HepG2 (cell line): ENCODE data around the gene EGFL8. TPM values are rescaled to one million over a fixed set of nuclear protein-coding genes. Genes with fewer than 3 reads are reported as not detected.

Source experiments
- AGO1 ChIP-seq: fragments of 200-400 bp; formaldehyde crosslinking; IDR thresholded peaks from 2 replicates; pipeline ENCODE4 v1.6.1; 2017; ENCODE audit warnings: mild to moderate bottlenecking, low read depth, low read length, moderate library complexity; ENCODE audit not compliant: poor library complexity, severe bottlenecking
- CEBPG ChIP-seq: IDR thresholded peaks from 2 replicates; pipeline ENCODE4 v1.6.1; 2016
- DNMT1 ChIP-seq: sonication (generic); formaldehyde crosslinking; IDR thresholded peaks from 2 replicates; pipeline ENCODE4 v1.5.1; 2020; ENCODE audit warnings: mild to moderate bottlenecking, missing genetic modification reagents
- ISX ChIP-seq: sonication (generic); formaldehyde crosslinking; conservative IDR thresholded peaks from 2 replicates; pipeline ENCODE4 v1.5.0; 2020; ENCODE audit warnings: missing genetic modification reagents
- KLF15 ChIP-seq: sonication (generic); formaldehyde crosslinking; IDR thresholded peaks from 2 replicates; pipeline ENCODE4 v1.8.1; 2023; ENCODE audit warnings: borderline replicate concordance, mild to moderate bottlenecking, inconsistent platforms, missing genetic modification reagents, mixed read lengths
- NCOA1 ChIP-seq: sonication (generic); formaldehyde crosslinking; IDR thresholded peaks from 2 replicates; pipeline ENCODE4 v1.9.0; 2021; ENCODE audit warnings: missing genetic modification reagents
- SAP130 ChIP-seq: IDR thresholded peaks from 2 replicates; pipeline ENCODE4 v1.6.1; 2016; ENCODE audit warnings: low read depth
- SPEN ChIP-seq: sonication (generic); formaldehyde crosslinking; IDR thresholded peaks from 2 replicates; pipeline ENCODE4 v1.5.1; 2020; ENCODE audit warnings: low read depth, mild to moderate bottlenecking, missing genetic modification reagents
- SRF ChIP-seq: IDR thresholded peaks from 2 replicates; pipeline ENCODE4 v1.6.1; 2011; ENCODE audit warnings: mild to moderate bottlenecking, low read depth, low read length, moderate library complexity
- ZNF101 ChIP-seq: sonication (generic); formaldehyde crosslinking; IDR thresholded peaks from 2 replicates; pipeline ENCODE4 v1.4.0; 2020; ENCODE audit warnings: mild to moderate bottlenecking, low read depth, missing genetic modification reagents, borderline replicate concordance
- ZNF407 ChIP-seq: sonication (generic); formaldehyde crosslinking; IDR thresholded peaks from one replicate; pipeline ENCODE4 v1.5.1; 2020; ENCODE audit warnings: mild to moderate bottlenecking, missing genetic modification reagents; ENCODE audit errors: not compliant biosample characterization
- ZNF674 ChIP-seq: sonication (generic); formaldehyde crosslinking; IDR thresholded peaks from 2 replicates; pipeline ENCODE4 v1.5.0; 2020; ENCODE audit warnings: low read depth, mild to moderate bottlenecking, missing genetic modification reagents
- ZNF720 ChIP-seq: sonication (generic); formaldehyde crosslinking; IDR thresholded peaks from 2 replicates; pipeline ENCODE4 v1.4.0; 2020; ENCODE audit warnings: missing genetic modification reagents
- ZNF772 ChIP-seq: sonication (generic); formaldehyde crosslinking; IDR thresholded peaks from 2 replicates; pipeline ENCODE4 v1.5.0; 2020; ENCODE audit warnings: mild to moderate bottlenecking, missing genetic modification reagents
- polyA plus RNA-seq, 8 experiments: library from polyadenylated mRNA; depleted of rRNA in 3 of 8; stranded (reverse) in 7 of 8; unstranded in 1 of 8; fragments of >200 nt; fragmentation: Illumina TruSeq in 4 of 8; extraction: Trizol in 4 of 8; gene quantifications; 2 replicates each; pipeline versions ENCODE4 v1.2.1 to v1.2.3, GENCODE V29; 2011 to 2016; ENCODE audit warnings: low read depth in 4 of 8, missing spikeins in 1 of 8, mixed read lengths in 1 of 8; ENCODE audit not compliant: insufficient read depth in 1 of 8
- total RNA-seq, 5 experiments: library from RNA; depleted of rRNA; stranded (reverse); fragments of >200 nt; fragmentation: Illumina TruSeq; extraction: Trizol; gene quantifications; 2 replicates each; pipeline ENCODE4 v1.2.3, GENCODE V29; 2016; ENCODE audit warnings: low read depth in 1 of 5
- TF ChIP-seq, protein P1 (sequence below): sonication (generic); formaldehyde crosslinking; IDR thresholded peaks from 2 replicates; pipeline ENCODE4 v1.4.0; 2020; ENCODE audit warnings: missing genetic modification reagents
- TF ChIP-seq, protein P2 (sequence below): sonication (generic); formaldehyde crosslinking; IDR thresholded peaks from 2 replicates; pipeline ENCODE4 v1.8.0; 2023; ENCODE audit warnings: mild to moderate bottlenecking, missing genetic modification reagents

Gene EGFL8
- total and polyA plus RNA-seq, 2 of the 13 experiments (the other 11 are each of a cell fraction or from before 2014, with no cell fraction given) = 10.0 to 11.5 TPM

DNA sequence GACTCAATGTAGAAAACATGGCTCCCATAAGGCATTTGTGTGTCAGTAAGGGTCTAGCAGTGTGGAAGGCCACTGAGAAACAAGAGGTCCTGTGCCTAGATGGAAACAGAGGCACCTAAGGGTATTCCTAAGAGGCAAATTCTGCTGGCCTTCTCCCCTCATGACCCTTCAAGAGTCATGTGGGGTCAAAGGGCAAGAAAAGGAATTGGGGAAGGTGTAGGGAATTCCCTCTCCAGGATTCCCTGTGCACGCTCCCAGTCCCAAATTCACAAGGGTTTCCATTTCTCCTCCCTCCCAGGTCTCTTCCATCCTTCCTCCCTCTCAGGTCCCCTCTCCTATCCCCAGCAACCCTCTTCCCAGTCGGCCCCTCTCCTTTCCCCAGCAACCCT lies 10.9 kb downstream of the EGFL8 start (continued):
- TF ChIP-seq ZNF407 (CRISPR knock-in tag) (no peak), ISX (CRISPR knock-in tag) (no peak), AGO1 (no peak), SPEN (CRISPR knock-in tag) (no peak), CEBPG (CRISPR knock-in tag) (no peak), SAP130 (CRISPR knock-in tag) (no peak), ZNF674 (CRISPR knock-in tag) (no peak), ZNF772 (CRISPR knock-in tag) (peak; percentile 59; the same call in 1 of the 2 replicates), DNMT1 (CRISPR knock-in tag) (no peak), NCOA1 (0 out of 2 replicates have a peak, but pooled peaks have one; percentile 61), ZNF101 (no peak), KLF15 (CRISPR knock-in tag) (no peak), SRF (no peak), ZNF720 (CRISPR knock-in tag) (no peak)
- TF ChIP-seq, protein P1, sequence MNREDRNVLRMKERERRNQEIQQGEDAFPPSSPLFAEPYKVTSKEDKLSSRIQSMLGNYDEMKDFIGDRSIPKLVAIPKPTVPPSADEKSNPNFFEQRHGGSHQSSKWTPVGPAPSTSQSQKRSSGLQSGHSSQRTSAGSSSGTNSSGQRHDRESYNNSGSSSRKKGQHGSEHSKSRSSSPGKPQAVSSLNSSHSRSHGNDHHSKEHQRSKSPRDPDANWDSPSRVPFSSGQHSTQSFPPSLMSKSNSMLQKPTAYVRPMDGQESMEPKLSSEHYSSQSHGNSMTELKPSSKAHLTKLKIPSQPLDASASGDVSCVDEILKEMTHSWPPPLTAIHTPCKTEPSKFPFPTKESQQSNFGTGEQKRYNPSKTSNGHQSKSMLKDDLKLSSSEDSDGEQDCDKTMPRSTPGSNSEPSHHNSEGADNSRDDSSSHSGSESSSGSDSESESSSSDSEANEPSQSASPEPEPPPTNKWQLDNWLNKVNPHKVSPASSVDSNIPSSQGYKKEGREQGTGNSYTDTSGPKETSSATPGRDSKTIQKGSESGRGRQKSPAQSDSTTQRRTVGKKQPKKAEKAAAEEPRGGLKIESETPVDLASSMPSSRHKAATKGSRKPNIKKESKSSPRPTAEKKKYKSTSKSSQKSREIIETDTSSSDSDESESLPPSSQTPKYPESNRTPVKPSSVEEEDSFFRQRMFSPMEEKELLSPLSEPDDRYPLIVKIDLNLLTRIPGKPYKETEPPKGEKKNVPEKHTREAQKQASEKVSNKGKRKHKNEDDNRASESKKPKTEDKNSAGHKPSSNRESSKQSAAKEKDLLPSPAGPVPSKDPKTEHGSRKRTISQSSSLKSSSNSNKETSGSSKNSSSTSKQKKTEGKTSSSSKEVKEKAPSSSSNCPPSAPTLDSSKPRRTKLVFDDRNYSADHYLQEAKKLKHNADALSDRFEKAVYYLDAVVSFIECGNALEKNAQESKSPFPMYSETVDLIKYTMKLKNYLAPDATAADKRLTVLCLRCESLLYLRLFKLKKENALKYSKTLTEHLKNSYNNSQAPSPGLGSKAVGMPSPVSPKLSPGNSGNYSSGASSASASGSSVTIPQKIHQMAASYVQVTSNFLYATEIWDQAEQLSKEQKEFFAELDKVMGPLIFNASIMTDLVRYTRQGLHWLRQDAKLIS = no peak
- TF ChIP-seq, protein P2, sequence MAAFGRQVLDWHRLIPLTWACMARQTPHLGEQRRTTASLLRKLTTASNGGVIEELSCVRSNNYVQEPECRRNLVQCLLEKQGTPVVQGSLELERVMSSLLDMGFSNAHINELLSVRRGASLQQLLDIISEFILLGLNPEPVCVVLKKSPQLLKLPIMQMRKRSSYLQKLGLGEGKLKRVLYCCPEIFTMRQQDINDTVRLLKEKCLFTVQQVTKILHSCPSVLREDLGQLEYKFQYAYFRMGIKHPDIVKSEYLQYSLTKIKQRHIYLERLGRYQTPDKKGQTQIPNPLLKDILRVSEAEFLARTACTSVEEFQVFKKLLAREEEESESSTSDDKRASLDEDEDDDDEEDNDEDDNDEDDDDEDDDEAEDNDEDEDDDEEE (CRISPR knock-in tag) = 0 out of 2 replicates have a peak, but pooled peaks have one; percentile 31
